Activated naive CD4-positive, alpha-beta T cell treated with anti-CD3 and anti-CD28 coated beads, Interleukin-2, amount 50 U/mL, for 24 hours (primary cell): ENCODE data around the gene SLC39A11.
"Not testable (repeated sequence)": the region's sequence is repeated elsewhere in the genome, so short reads cannot be mapped to it uniquely, and the experiment has no call there.

Experiments used
- H3K27ac Mint-ChIP-seq: one replicate; pipeline ENCODE4 v1.8.0; 2021; ENCODE audit warnings: mild to moderate bottlenecking, mixed read lengths
- H3K27me3 Mint-ChIP-seq: one replicate; pipeline ENCODE4 v1.8.0; 2021; ENCODE audit warnings: mixed read lengths
- H3K36me3 Mint-ChIP-seq: one replicate; pipeline ENCODE4 v1.8.0; 2021; ENCODE audit warnings: mixed read lengths
- H3K4me1 Mint-ChIP-seq: one replicate; pipeline ENCODE4 v1.8.0; 2021; ENCODE audit warnings: mixed read lengths
- H3K4me3 Mint-ChIP-seq: one replicate; pipeline ENCODE4 v1.8.0; 2021; ENCODE audit warnings: mild to moderate bottlenecking, mixed read lengths
- H3K9me3 Mint-ChIP-seq: one replicate; pipeline ENCODE4 v1.8.0; 2021; ENCODE audit warnings: mixed read lengths

SLC39A11 gene

DNA sequence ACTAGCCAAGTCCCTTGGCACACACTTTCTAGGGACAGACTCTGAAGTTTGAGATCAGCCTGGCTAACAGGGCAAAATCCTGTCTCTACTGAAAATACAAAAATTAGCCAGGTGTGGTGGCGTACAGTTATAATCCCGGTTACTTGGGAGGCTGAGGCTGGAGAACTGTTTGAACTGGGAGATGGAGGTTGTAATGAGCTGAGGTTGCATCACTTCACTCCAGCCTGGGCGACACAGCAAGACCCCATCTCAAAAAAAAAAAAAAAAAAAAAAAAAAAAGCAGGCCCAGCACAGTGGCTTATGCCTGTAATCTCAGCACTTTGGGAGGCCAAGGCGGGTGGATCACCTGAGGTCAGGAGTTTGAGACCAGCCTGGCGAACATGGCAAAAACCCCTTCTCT is 310.1 kb downstream of the SLC39A11 start:
- not testable (repeated sequence) for H3K4me3 Mint-ChIP-seq, H3K27me3 Mint-ChIP-seq, H3K4me1 Mint-ChIP-seq, H3K27ac Mint-ChIP-seq, H3K36me3 Mint-ChIP-seq, H3K9me3 Mint-ChIP-seq

DNA sequence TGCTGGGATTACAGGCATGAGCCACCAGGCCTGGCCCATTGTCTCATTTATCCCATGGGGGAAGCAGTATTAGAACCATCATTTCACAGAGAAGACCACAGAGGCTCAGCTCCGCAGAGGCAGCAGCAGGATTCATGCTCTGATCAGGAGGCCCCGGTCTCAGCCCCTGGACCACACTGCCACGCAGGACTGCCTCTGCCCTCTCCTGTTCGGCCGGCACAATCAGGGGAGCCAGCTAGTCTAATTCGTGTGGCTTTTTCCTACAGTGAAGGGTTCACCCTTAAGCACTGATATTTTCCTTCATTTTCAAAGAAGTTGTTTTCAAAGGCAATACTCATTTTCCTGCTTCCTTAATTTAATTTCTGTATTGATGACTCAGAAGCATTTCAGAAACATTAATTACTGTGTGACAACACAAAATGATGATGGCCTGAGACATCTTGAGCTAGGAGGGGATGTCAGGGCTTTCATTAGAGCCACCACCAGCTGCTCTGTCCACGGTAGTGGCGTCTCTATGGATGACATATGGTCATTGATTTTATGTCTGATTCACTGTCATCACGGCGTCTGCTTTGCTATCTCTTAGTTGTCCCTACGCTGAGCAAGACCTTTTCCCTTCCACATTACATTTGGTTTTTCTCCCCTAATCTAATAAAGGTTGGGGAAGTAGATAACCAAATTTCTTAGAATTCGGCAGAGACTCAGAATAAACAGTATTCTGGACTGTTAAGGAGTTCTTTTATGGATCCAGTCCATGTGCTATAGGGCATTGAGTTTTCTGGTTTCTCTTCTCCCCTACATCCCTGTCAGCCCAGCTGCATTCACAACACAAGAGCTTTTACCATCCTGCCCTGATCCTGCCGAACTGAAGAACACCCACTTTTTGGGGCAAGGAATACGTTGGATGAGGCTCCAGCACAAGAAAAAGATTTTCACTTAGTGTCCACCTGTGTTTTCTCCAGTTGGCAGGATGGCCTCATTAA is 314.0 kb downstream of the SLC39A11 start:
- peaks cover 7% of the 10 kb centered on the region for H3K36me3 Mint-ChIP-seq
- no peak overlapping the region for H3K27ac Mint-ChIP-seq
- no peaks in the 10 kb centered on the region for H3K4me1 Mint-ChIP-seq
- H3K9me3 Mint-ChIP-seq, result no peaks in the 10 kb centered on the region
- H3K4me3 Mint-ChIP-seq, result no peak overlapping the region
- H3K27me3 Mint-ChIP-seq, result no peaks in the 10 kb centered on the region

DNA sequence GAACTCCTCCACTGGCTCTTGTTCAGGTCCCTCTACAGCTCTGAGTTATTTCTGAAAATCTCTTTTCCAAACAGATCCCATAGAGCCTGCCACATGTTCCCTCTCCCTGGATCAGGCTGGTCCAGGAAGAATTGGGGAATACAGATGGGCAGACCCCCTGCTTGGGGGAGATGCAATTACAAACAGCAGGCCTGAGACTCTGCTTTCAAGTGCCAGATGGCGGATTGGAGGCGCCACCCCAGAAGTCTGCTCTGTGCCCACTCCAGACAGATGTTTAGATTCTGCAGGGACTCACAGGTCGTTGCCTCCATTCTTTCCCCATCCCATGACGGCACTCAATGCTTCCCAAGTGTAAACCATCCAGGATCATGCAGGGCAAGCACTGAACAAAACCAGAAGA is 316.6 kb downstream of the SLC39A11 start:
- Mint-ChIP-seq H3K4me1 (no peaks in the 10 kb centered on the region), H3K9me3 (no peaks in the 10 kb centered on the region), H3K27me3 (no peaks in the 10 kb centered on the region), H3K27ac (no peak overlapping the region), H3K4me3 (no peak overlapping the region), H3K36me3 (peaks cover 15% of the 10 kb centered on the region)

DNA sequence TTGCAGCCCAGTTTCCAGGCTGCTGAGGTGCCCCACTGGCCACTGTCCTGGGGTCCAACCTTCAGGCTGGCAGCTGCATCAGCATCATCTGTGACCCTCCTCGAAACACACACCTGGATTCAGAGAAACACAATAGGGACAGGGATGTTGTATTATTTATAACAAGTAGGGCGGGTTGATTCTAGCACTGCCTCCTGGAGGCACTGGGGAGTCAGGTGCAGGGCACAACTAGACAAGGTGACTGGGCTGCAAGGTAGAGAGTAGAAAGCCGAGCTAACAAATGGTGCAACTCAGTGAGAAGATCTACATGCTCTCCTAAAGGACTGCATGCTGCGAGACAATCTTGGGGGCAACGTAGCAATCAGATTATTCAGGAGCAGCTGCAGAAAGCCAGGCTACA is 317.3 kb downstream of the SLC39A11 start:
- no peaks in the 10 kb centered on the region for H3K9me3 Mint-ChIP-seq
- H3K4me1 Mint-ChIP-seq, result no peaks in the 10 kb centered on the region
- H3K27me3 Mint-ChIP-seq, result no peaks in the 10 kb centered on the region
- no peak overlapping the region for H3K27ac Mint-ChIP-seq
- H3K36me3 Mint-ChIP-seq, result peaks cover 17% of the 10 kb centered on the region
- H3K4me3 Mint-ChIP-seq, result no peak overlapping the region

DNA sequence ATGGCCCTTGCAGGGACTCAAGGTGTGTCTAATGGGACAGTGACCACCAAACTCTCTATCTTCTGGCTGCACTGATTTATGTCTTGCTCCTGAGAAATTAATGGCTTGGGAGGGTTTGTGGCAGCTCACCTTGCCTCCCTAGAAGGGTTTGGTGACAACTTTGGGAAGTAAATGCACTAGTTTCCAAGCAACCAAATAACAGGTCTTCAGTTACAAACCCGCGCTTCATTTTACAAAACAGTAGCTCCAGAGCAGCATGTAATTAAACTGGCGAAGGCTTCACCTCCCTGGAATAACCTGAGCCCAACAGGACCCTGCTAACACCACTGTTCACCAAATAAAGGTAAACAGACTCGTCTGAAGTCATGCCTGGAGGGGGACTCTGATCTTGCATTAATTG is 318.3 kb downstream of the SLC39A11 start:
- Mint-ChIP-seq H3K27me3 (no peaks in the 10 kb centered on the region), H3K4me3 (no peak overlapping the region), H3K27ac (no peak overlapping the region), H3K36me3 (peaks cover 17% of the 10 kb centered on the region), H3K4me1 (no peaks in the 10 kb centered on the region), H3K9me3 (no peaks in the 10 kb centered on the region)

DNA sequence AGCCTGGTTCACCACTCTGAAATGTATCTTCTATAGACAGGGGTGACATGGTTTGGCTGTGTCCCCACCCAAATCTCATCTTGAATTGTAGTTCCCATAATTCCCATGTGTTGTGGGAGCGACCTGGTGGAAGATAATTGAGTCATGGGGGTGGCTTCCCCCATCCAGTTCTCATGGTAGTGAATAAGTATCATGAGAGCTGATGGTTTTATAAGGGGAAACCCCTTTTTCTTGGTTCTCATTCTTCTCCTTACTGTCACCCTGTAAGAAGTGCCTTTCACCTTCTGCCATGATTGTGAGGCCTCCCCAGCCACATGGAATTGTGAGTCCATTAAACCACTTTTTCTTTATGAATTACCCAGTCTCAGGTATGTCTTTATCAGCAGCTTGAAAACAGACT is 319.3 kb downstream of the SLC39A11 start:
- H3K4me3 Mint-ChIP-seq, result not testable (repeated sequence)
- H3K36me3 Mint-ChIP-seq, result peaks cover 17% of the 10 kb centered on the region

DNA sequence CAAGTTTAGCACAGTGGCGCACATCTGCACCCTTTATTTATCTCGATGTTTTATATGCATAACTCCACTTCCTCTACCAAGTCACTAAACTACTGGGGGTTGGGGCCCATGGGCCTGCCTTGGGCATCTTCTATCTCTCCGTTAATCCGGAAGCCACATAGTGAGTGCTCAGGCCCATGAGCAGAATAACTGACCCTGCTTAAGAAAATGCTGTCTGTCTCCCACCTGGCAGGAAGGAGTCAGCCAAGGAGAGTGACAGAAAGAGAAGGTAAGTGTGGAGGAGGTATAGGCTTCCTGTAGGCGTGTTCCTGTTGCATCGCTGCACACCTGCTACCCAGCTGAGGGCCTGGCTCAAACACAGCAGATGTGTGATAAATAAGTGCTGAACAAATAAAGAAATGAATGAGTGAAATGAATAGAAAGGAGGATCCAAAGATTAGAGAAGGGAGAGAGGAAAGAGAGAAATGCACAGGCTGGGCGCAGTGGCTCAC is 320.1 kb downstream of the SLC39A11 start:
- H3K27ac Mint-ChIP-seq, result no peak overlapping the region
- no peaks in the 10 kb centered on the region for H3K9me3 Mint-ChIP-seq
- H3K27me3 Mint-ChIP-seq, result no peaks in the 10 kb centered on the region
- peaks cover 17% of the 10 kb centered on the region for H3K36me3 Mint-ChIP-seq
- H3K4me3 Mint-ChIP-seq, result no peak overlapping the region
- H3K4me1 Mint-ChIP-seq, result no peaks in the 10 kb centered on the region

More for the DNA sequence above, 319.3 kb downstream of the SLC39A11 start:
- not testable (repeated sequence) for H3K27me3 Mint-ChIP-seq, H3K4me1 Mint-ChIP-seq, H3K27ac Mint-ChIP-seq, H3K9me3 Mint-ChIP-seq

DNA sequence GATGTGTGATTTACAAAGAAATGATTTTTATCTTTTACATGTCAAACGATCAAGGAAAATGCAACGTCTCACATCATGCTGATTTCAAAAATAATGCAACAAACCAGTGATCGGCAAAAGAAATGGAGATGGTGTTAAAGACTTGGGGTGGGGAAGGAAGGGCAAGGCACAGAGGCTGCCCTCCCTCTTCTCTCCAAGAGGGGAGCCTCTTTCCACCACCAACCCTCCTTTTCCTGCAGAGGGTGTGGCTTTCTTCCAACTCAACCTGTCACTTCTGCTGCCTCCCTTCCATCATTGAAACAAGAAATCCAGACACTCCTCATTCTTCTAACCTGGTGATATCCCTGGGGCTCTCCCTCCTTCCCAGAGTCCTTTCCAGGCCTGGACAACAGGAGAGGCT is 320.8 kb downstream of the SLC39A11 start:
- Mint-ChIP-seq H3K4me3 (no peak overlapping the region), H3K36me3 (peaks cover 17% of the 10 kb centered on the region), H3K4me1 (no peaks in the 10 kb centered on the region), H3K27ac (no peak overlapping the region), H3K9me3 (no peaks in the 10 kb centered on the region), H3K27me3 (no peaks in the 10 kb centered on the region)

DNA sequence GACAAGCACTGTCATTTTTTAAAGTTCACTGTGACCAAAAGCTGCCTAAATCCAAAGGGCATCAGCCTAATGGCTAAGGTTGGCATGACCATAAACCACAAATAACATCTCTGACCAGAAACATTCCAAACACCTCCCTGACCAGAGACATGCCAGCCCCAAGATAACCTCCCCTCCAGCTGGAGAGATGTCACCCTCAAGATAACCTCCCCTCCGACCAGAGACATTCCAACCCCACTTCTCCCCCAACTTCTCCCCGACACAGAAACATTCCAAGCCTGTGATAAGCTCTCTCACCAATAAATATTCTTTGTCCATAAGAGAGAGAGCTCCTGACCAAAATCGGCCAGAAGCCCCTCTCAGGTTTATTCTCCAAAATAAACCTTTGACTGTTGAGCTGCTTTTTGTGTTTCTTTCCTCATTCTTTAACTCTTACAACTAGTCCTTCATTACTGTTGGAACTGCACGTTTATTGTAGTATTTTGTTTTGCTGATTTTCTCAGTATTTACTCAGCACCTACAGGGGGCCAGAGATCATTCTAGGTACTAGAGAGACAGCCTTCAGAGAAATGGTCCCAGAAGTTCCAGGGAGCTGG is 325.6 kb downstream of the SLC39A11 start:
- H3K36me3 Mint-ChIP-seq, result peaks cover 6% of the 10 kb centered on the region
- no peaks in the 10 kb centered on the region for H3K4me1 Mint-ChIP-seq
- no peaks in the 10 kb centered on the region for H3K9me3 Mint-ChIP-seq
- no peak overlapping the region for H3K27ac Mint-ChIP-seq
- no peaks in the 10 kb centered on the region for H3K27me3 Mint-ChIP-seq
- H3K4me3 Mint-ChIP-seq, result no peak overlapping the region

DNA sequence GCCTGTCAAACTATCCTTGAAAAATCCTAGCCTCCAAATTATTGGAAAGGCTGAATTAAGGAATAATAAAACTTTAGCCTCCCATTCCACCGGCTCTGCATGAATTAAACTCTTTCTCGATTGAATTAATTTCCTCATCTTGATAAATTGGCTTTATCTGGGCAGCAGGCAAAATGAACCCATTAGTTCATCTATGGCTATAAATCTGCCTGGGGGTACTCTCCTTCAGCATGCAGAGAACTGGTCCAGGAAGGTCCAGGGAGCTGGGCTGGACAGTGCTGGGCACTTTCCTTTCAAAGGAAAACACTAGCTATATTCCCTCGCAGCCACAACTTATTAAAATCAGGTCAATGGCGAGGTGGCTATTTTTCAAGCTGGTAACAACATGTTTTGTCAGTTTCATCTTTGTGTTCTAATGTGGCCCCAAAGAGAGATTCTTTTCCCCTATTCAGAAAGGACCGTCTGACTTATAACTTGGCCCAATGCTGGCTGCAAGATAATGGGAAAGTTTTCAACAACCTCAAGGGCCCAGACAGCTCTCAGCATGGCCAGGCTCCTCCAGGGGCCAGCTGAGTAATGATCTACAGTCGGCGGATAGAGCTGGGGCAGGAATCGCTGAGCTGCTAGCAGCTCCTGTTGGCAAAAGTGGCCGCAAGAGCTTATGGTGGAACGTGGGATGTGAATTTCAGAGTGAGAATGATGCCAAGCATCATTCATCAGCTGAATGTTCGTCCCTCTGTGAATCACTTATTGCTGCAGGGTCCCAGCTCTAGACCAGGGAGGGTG is 326.9 kb downstream of the SLC39A11 start:
- H3K27me3 Mint-ChIP-seq, result no peaks in the 10 kb centered on the region
- H3K27ac Mint-ChIP-seq, result no peak overlapping the region
- H3K4me1 Mint-ChIP-seq, result no peaks in the 10 kb centered on the region
- H3K36me3 Mint-ChIP-seq, result peaks cover 3% of the 10 kb centered on the region
- no peaks in the 10 kb centered on the region for H3K9me3 Mint-ChIP-seq
- no peak overlapping the region for H3K4me3 Mint-ChIP-seq

DNA sequence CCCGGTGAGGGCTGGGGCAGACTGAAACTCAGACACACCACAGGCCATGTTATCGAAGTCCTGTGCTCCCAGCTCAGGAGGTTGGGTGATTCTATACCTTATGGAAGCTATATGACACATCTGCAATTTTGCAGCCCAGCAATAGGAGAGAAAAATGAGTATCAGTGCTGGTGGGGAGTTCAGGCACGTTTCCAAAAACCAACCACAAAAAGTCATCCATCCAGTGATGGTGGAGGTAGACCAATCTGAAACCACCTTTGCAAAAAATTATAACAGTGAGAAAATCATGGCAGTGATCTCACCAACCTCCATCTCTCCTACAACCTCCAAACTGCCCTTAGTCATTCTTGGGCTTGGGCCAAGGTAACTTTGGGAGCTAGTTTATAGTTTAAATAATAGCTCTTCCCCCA is 327.9 kb downstream of the SLC39A11 start:
- H3K4me1 Mint-ChIP-seq, result no peaks in the 10 kb centered on the region
- H3K27me3 Mint-ChIP-seq, result no peaks in the 10 kb centered on the region
- no peaks in the 10 kb centered on the region for H3K36me3 Mint-ChIP-seq
- no peak overlapping the region for H3K4me3 Mint-ChIP-seq
- H3K27ac Mint-ChIP-seq, result no peak overlapping the region
- no peaks in the 10 kb centered on the region for H3K9me3 Mint-ChIP-seq

DNA sequence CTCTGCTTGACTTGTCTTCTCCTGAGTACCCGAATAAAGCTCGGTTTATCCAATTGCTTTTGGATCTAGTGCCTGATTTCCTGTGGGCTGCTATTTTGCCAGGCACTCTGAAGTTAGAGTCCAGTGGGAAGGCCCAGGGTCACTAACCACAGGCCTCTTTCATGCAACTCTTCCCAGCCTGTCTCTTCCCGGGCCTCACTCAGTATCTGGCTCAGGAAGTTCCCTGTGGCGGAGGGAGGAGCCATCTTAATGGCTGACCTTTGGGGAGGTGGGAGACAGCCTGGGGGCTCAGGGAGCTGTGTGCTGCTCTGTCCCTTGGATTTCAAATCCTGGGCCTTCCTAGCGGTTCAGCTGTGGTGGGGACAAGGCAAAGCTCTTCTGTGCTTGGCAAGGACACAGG is 328.5 kb downstream of the SLC39A11 start:
- Mint-ChIP-seq H3K4me3 (no peak overlapping the region), H3K36me3 (no peaks in the 10 kb centered on the region), H3K9me3 (no peaks in the 10 kb centered on the region), H3K27me3 (no peaks in the 10 kb centered on the region), H3K27ac (no peak overlapping the region), H3K4me1 (no peaks in the 10 kb centered on the region)

DNA sequence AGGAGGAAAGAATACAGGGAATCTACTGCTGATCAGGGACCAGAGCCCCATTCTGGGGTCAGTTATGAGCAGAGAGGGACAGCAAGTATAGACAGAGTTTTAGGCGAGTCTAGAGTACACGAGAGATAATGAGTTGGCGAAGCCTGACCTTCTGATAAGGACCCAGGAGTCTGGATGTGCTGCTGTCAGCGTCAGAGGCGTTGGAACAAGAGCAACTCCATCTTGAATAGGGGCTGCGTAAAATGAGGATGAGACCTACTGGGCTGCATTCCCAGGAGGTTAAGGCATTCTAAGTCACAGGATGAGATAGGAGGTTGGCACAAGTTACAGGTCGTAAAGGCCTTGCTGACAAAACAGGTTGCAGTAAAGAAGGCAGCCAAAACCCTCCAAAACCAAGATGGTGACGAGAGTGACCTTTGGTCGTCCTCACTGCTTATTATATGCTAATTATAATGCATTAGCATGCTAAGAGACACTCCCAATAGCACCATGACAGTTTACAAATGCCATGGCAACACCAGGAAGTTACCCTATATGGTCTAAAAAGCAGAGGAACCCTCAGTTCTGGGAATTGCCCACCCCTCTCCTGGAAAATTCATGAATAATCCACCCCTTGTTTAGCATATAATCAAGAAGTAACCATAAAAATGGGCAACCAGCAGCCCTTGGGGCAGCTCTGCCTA is 330.5 kb downstream of the SLC39A11 start:
- H3K4me1 Mint-ChIP-seq, H3K4me3 Mint-ChIP-seq, H3K27ac Mint-ChIP-seq, H3K27me3 Mint-ChIP-seq, H3K36me3 Mint-ChIP-seq, H3K9me3 Mint-ChIP-seq: not testable (repeated sequence)

DNA sequence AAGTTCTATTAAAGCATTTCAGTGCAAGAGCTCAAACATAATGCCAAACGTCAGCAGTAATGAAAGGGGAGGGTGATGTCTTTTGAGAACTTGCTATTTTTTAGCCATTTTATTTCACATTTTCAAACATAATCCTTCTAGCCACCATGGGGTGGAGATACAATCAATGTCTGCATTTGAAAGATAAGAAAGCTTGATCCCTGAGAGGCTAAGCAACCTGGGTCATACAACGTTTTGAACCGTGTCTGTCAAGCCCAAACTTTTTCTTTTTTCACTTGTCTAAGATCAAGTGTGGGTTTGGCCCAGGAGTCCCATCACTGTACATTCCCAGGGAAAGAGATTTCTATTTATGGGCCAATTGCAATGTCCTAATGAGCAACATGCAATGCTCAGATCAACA is 331.1 kb downstream of the SLC39A11 start:
- peaks cover 2% of the 10 kb centered on the region for H3K9me3 Mint-ChIP-seq
- H3K4me1 Mint-ChIP-seq, result no peaks in the 10 kb centered on the region
- H3K4me3 Mint-ChIP-seq, result no peak overlapping the region
- no peaks in the 10 kb centered on the region for H3K27me3 Mint-ChIP-seq
- H3K36me3 Mint-ChIP-seq, result peaks cover 2% of the 10 kb centered on the region
- no peak overlapping the region for H3K27ac Mint-ChIP-seq

DNA sequence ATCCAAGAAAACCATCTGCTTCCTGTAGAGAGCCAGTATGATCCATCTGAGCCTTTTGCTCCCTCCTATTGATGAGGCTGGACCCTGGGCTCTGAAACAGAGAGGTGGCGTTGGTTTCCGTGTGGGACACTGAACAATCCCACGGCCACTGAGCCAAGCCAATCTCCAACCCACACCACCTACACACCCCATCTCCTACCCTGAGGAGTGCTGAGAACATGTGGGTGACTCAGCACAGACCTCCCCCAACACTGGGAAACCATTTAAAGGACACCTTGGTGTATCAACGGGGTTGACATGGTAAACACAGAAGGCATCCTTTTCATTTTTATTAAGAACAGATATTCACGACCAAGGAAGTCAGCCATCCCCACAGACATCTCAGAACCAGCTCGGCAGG is 332.1 kb downstream of the SLC39A11 start:
- H3K27me3 Mint-ChIP-seq, result no peaks in the 10 kb centered on the region
- H3K4me1 Mint-ChIP-seq, result no peaks in the 10 kb centered on the region
- H3K27ac Mint-ChIP-seq, result no peak overlapping the region
- peaks cover 7% of the 10 kb centered on the region for H3K9me3 Mint-ChIP-seq
- no peak overlapping the region for H3K4me3 Mint-ChIP-seq
- peaks cover 8% of the 10 kb centered on the region for H3K36me3 Mint-ChIP-seq
